Mesendoderm (in vitro differentiated cells): Measurements from ENCODE around the gene CIDEB.
A peak's percentile ranks its signal among the peaks of the same experiment; 100 is the strongest.

Experiments used
- DNase-seq: peaks from one replicate; pipeline ENCODE4 v3.0.0; 2013
- H2AK5ac ChIP-seq: 2 replicates; pipeline ENCODE4 v1.6.1; 2013; ENCODE audit warnings: low read length, inconsistent platforms
- H2BK120ac ChIP-seq: 2 replicates; pipeline ENCODE4 v1.6.1; 2013; ENCODE audit warnings: low read depth, mild to moderate bottlenecking, low read length, moderate library complexity, mixed read lengths
- H2BK15ac ChIP-seq: replicated peaks from 2 replicates; pipeline ENCODE4 v1.6.1; 2013; ENCODE audit warnings: low read depth, mild to moderate bottlenecking, moderate library complexity
- H2BK5ac ChIP-seq: 2 replicates; pipeline ENCODE4 v1.6.1; 2013; ENCODE audit warnings: low read length, inconsistent platforms
- H3K18ac ChIP-seq: 2 replicates; pipeline ENCODE4 v1.6.1; 2013; ENCODE audit warnings: mild to moderate bottlenecking, low read length, mixed read lengths
- H3K23ac ChIP-seq: one replicate; pipeline ENCODE4 v1.6.1; 2013; ENCODE audit warnings: low read length
- H3K27ac ChIP-seq: 2 replicates; pipeline ENCODE4 v1.5.1; 2013; ENCODE audit warnings: low read depth, mild to moderate bottlenecking, inconsistent platforms, low read length, moderate library complexity
- H3K27me3 ChIP-seq: 2 replicates; pipeline ENCODE4 v1.6.1; 2013; ENCODE audit warnings: low read length, control low read depth, mild to moderate bottlenecking, inconsistent platforms; ENCODE audit not compliant: insufficient read depth, poor library complexity
- H3K36me3 ChIP-seq: 2 replicates; pipeline ENCODE4 v1.6.1; 2013; ENCODE audit warnings: low read length, inconsistent platforms; ENCODE audit not compliant: control insufficient read depth, insufficient read depth
- H3K4ac ChIP-seq: one replicate; pipeline ENCODE4 v1.6.1; 2013; ENCODE audit warnings: low read depth, mild to moderate bottlenecking, low read length, moderate library complexity
- H3K4me1 ChIP-seq: 2 replicates; pipeline ENCODE4 v1.6.1; 2013; ENCODE audit warnings: low read depth, low read length, inconsistent platforms; ENCODE audit not compliant: control insufficient read depth
- H3K4me2 ChIP-seq: 2 replicates; pipeline ENCODE4 v1.6.1; 2013; ENCODE audit warnings: low read length
- H3K4me3 ChIP-seq: 2 replicates; pipeline ENCODE4 v1.5.1; 2013; ENCODE audit warnings: mild to moderate bottlenecking, low read length
- H3K56ac ChIP-seq: one replicate; pipeline ENCODE4 v1.6.1; 2013; ENCODE audit warnings: low read length
- H3K79me1 ChIP-seq: 2 replicates; pipeline ENCODE4 v1.6.1; 2013; ENCODE audit warnings: low read length, inconsistent platforms
- H3K79me2 ChIP-seq: 2 replicates; pipeline ENCODE4 v1.6.1; 2013; ENCODE audit warnings: mild to moderate bottlenecking, low read length; ENCODE audit not compliant: control insufficient read depth, insufficient read depth
- H3K9ac ChIP-seq: 2 replicates; pipeline ENCODE4 v1.6.1; 2013; ENCODE audit warnings: low read length, inconsistent platforms
- H4K5ac ChIP-seq: one replicate; pipeline ENCODE4 v1.6.1; 2013; ENCODE audit warnings: low read length
- H4K8ac ChIP-seq: one replicate; pipeline ENCODE4 v1.6.1; 2013; ENCODE audit warnings: low read depth, mild to moderate bottlenecking, control low read depth, low read length, moderate library complexity
- WGBS: extraction: QIAGEN DNeasy Blood & Tissue Kit; methylation state at CpG from one replicate; pipeline ENCODE4 v1.1.7; 2013; ENCODE audit warnings: low lambda C conversion rate, missing lambda C conversion rate; ENCODE audit not compliant: insufficient coverage; ENCODE audit errors: extremely low coverage; 5-methylcytosine and 5-hydroxymethylcytosine counted together

CIDEB gene

DNA sequence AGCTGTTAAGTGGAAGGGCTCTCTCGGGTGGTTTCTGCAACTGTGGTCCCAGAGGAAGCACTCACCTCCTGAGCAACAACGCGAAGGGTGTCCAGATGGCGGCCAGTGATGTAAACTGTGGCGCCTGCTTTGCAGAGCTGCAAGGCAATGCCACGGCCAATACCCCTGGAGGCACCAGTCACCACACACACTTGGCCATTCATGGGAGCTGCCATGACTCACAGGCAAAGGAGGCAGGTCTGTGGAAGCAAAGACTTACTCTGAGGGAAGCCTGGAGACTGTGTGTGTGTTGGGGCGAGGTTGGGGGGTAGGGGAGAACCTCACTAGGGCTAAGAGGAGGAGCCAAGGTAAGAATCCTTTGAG is 8.9 kb downstream of the CIDEB start:
- WGBS: no CpG with 5 or more reads among the region's 7 CpGs
- no peak overlapping the region for H2BK120ac ChIP-seq
- peak overlapping the region; percentile 91 for H3K4me2 ChIP-seq
- no peak overlapping the region for H3K4ac ChIP-seq
- H3K36me3 ChIP-seq: peaks cover 3% of the 10 kb centered on the region
- H3K27me3 ChIP-seq: no peaks in the 10 kb centered on the region
- H2BK5ac ChIP-seq: no peak overlapping the region
- H3K56ac ChIP-seq: peak overlapping the region; percentile 95
- peak; percentile 59 for DNase-seq
- no peak overlapping the region for H3K18ac ChIP-seq
- peaks cover 10% of the 10 kb centered on the region for H3K79me2 ChIP-seq
- H2BK15ac ChIP-seq: no peak overlapping the region
- H3K4me1 ChIP-seq: peaks cover 8% of the 10 kb centered on the region
- no peak overlapping the region for H4K8ac ChIP-seq
- H3K79me1 ChIP-seq: peaks cover 15% of the 10 kb centered on the region
- no peak overlapping the region for H3K27ac ChIP-seq
- no peak overlapping the region for H4K5ac ChIP-seq
- peak overlapping the region; percentile 86 for H3K23ac ChIP-seq
- no peak overlapping the region for H2AK5ac ChIP-seq
- H3K9ac ChIP-seq: peak overlapping the region; percentile 93
- H3K4me3 ChIP-seq: peak overlapping the region; percentile 84

DNA sequence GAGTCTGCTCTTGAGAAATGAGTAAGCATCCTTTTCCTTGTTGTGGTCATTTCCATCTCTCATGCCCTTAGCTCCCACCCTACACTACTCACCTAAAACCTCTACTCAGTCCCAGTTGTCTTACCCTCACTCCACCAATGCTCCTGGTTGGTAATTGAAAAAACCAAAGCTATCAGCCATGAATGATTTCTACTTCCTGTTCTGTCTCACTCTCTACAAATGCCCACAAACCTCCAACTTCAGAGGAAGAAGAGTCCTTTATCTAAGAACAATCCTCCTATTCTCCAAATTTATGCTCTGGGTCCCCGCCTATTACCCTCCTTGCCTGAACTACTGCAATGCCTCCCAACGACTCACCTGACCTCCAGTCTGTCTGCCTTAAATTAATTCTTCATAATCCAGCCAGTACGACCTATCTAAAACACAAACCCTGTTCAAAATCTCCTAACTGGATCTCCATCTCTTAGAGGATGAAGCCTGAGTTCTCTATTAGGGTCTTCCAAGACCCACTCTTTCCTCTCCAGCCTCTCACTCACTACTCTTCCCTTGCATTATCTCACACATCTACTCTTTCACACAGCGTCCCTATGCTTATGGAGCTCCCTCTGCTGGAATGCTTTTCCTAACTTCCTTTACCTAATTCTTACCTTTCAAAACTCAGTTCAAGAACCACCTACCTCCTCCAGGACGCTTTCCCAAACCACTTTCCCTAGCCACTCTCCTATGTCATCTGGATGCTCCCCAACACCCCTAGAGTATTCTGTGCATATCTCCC is 10.4 kb downstream of the CIDEB start:
- H3K27ac ChIP-seq: no peak overlapping the region
- H2AK5ac ChIP-seq: no peak overlapping the region
- H3K23ac ChIP-seq: no peak overlapping the region
- H4K8ac ChIP-seq: no peak overlapping the region
- H3K4ac ChIP-seq: no peak overlapping the region
- peaks cover 15% of the 10 kb centered on the region for H3K79me1 ChIP-seq
- no peak overlapping the region for H2BK120ac ChIP-seq
- peaks cover 2% of the 10 kb centered on the region for H3K36me3 ChIP-seq
- no peak overlapping the region for H2BK15ac ChIP-seq
- H3K4me2 ChIP-seq: no peak overlapping the region
- peaks cover 8% of the 10 kb centered on the region for H3K4me1 ChIP-seq
- no peaks in the 10 kb centered on the region for H3K27me3 ChIP-seq
- H3K56ac ChIP-seq: no peak overlapping the region
- H3K4me3 ChIP-seq: no peak overlapping the region
- peak; percentile 85 for DNase-seq
- H3K18ac ChIP-seq: no peak overlapping the region
- H2BK5ac ChIP-seq: no peak overlapping the region
- WGBS: no CpG with 5 or more reads among the region's 5 CpGs
- H3K79me2 ChIP-seq: peaks cover 10% of the 10 kb centered on the region
- H3K9ac ChIP-seq: no peak overlapping the region
- no peak overlapping the region for H4K5ac ChIP-seq

DNA sequence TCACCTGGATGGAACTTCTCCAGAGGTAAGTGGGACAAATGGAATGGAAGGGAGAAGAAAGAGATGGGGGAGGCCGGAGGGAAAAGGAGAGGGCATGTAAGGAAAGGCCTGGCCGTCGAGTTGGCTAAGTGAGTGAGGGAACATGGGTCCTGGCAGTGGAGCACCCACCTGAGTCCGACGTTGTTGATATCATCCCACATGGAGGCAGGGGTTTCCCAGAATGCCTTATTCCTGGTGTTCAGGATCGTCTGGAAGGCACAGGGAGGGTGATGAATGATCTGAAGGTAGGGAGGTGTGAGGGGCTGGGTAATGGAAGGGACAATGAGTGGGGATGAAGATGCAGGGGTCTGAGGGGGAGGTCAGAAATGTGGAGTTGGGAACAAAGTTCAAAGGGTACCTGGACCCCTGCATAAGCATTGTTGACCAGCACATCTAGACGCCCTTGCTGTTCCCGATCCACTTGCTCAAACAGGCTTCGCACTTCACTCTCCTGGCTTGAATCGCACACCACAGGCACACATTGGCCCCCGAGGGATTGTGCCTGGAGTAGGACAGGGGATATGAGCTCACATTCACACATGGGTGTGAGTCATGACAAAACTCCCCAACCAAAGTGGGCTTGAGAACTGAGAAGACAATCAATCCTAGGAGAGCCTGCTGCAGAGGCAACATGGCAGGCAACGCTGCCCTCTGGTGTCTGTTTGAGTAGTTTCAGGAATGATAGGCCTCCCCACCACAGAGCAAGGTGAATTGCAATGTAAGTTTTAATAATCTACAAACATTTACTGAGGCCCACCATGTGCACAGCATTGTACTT is 11.2 kb downstream of the CIDEB start:
- no peak overlapping the region for H4K5ac ChIP-seq
- H2BK5ac ChIP-seq: no peak overlapping the region
- H3K4ac ChIP-seq: no peak overlapping the region
- H3K36me3 ChIP-seq: no peaks in the 10 kb centered on the region
- no peak overlapping the region for H3K23ac ChIP-seq
- H2BK15ac ChIP-seq: no peak overlapping the region
- peaks cover 10% of the 10 kb centered on the region for H3K79me2 ChIP-seq
- H3K4me2 ChIP-seq: no peak overlapping the region
- peaks cover 8% of the 10 kb centered on the region for H3K4me1 ChIP-seq
- no peaks in the 10 kb centered on the region for H3K27me3 ChIP-seq
- H3K9ac ChIP-seq: peak overlapping the region; percentile 24
- no peak overlapping the region for H2BK120ac ChIP-seq
- no peak overlapping the region for H3K4me3 ChIP-seq
- peaks cover 14% of the 10 kb centered on the region for H3K79me1 ChIP-seq
- H2AK5ac ChIP-seq: no peak overlapping the region
- WGBS: no CpG with 5 or more reads among the region's 12 CpGs
- DNase-seq: peak; percentile 97
- no peak overlapping the region for H4K8ac ChIP-seq
- no peak overlapping the region for H3K18ac ChIP-seq
- no peak overlapping the region for H3K27ac ChIP-seq
- H3K56ac ChIP-seq: peak overlapping the region; percentile 63

DNA sequence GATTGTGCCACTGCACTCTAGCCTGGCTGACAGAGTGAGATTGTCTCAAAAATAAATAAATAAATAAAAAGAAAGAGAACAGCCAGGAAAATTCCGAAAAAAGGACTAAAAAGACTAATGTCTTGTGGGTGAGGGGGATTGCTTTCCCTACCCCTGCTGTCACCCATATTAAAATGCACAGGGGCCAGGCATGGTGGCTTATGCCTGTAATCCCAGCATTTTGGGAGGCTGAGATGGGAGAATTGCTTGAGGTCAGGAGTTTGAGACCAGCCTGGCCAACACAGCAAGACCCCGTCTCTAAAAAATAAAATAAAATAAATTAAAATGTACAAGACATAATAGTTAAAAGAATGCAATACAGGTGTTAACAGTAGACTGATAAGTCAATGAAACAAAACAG is 14.3 kb downstream of the CIDEB start:
- Histone ChIP-seq H3K23ac (no peak overlapping the region), H4K5ac (no peak overlapping the region), H2BK15ac (no peak overlapping the region), H3K4ac (no peak overlapping the region), H2BK120ac (no peak overlapping the region), H3K4me3 (no peak overlapping the region), H4K8ac (no peak overlapping the region), H3K18ac (no peak overlapping the region), H2BK5ac (no peak overlapping the region), H3K79me1 (no peaks in the 10 kb centered on the region), H3K4me2 (no peak overlapping the region), H3K4me1 (no peaks in the 10 kb centered on the region), H3K56ac (no peak overlapping the region), H3K79me2 (no peaks in the 10 kb centered on the region), H3K27ac (no peak overlapping the region), H3K9ac (no peak overlapping the region), H3K27me3 (no peaks in the 10 kb centered on the region), H2AK5ac (no peak overlapping the region), H3K36me3 (peaks cover 2% of the 10 kb centered on the region)
- DNase-seq: no peak
- no CpG with 5 or more reads among the region's 2 CpGs for WGBS

DNA sequence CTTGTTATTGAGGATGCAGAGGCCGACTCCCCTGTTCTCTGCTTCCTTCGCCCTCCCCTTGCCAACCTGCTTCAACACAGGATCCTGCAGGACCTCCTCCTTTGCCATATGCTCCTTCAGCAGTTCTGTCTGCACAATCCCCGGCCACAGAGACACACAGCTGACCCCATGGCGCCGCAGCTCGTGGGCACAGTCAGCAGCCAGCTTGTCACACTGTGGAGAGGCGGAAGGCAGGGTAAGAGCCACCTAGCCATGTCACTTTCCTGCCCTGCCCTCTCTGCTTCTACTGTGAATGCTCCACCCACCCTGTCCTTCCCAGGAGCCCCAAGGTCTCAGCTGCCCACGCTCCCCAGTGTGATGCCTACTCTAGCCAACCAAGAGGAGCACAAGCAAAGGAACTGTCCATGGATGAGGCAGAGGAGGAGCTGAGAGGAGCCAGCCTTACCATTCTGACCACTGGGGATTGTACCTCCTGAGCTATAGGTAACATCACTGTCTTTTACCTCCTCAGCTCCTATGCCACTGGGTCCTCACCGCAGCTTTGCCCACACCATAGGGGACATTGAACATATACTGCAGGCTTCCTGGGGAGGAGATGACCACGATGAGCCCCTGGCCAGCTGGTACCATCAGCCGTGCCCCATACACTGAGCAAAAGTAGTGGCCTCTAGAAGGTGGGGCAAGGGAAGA is 15.5 kb downstream of the CIDEB start:
- H2BK15ac ChIP-seq: no peak overlapping the region
- no peak overlapping the region for H3K27ac ChIP-seq
- no peak overlapping the region for H3K9ac ChIP-seq
- H3K4me1 ChIP-seq: no peaks in the 10 kb centered on the region
- H4K8ac ChIP-seq: no peak overlapping the region
- H2AK5ac ChIP-seq: no peak overlapping the region
- no peak overlapping the region for H2BK5ac ChIP-seq
- no peak overlapping the region for H4K5ac ChIP-seq
- no peak for DNase-seq
- H3K4me3 ChIP-seq: no peak overlapping the region
- no peaks in the 10 kb centered on the region for H3K79me2 ChIP-seq
- no peak overlapping the region for H3K4me2 ChIP-seq
- H3K36me3 ChIP-seq: peaks cover 2% of the 10 kb centered on the region
- H3K56ac ChIP-seq: no peak overlapping the region
- no peak overlapping the region for H3K18ac ChIP-seq
- no peak overlapping the region for H3K23ac ChIP-seq
- H3K27me3 ChIP-seq: no peaks in the 10 kb centered on the region
- no peaks in the 10 kb centered on the region for H3K79me1 ChIP-seq
- H2BK120ac ChIP-seq: no peak overlapping the region
- H3K4ac ChIP-seq: no peak overlapping the region
- no CpG with 5 or more reads among the region's 11 CpGs for WGBS
